OCI-LY7 (cell line): ENCODE data around the gene NUP188. TPM values are rescaled to one million over a fixed set of nuclear protein-coding genes. Genes with fewer than 3 reads are reported as not detected.

ENCODE experiments used
- BruUV-seq: library from RNA; stranded (reverse); fragments of 400-500 nt; replicated peaks from 2 replicates; lab custom pipeline; 2021; lab: Mats Ljungman, UMichigan
- CTCF ChIA-PET: fragments of 300-600 bp; sonication (Branson Sonifier 250); formaldehyde crosslinking; loops from one replicate; lab custom pipeline; 2022; ENCODE audit warnings: antibody characterized with exemption; ENCODE audit not compliant: unreplicated experiment; lab: Charles Lee
- POLR2A ChIA-PET: fragments of 300-600 bp; sonication (Branson Sonifier 250); formaldehyde crosslinking; loops from one replicate; lab custom pipeline; 2022; ENCODE audit warnings: antibody characterized with exemption; lab: Charles Lee
- DNase-seq: peaks from one replicate; pipeline ENCODE4 v3.0.0-alpha.2; 2015; ENCODE audit warnings: low spot score
- H2AFZ ChIP-seq: fragments of 200-600 bp; sonication (generic), shearing (Covaris generic); 2 replicates; pipeline ENCODE4 v1.6.1; 2014; ENCODE audit warnings: mild to moderate bottlenecking, antibody characterized with exemption, low read length, moderate library complexity
- H3K27ac ChIP-seq: fragments of 200-600 bp; sonication (generic); 2 replicates; pipeline ENCODE4 v1.5.1; 2014; ENCODE audit warnings: mixed run types, low read depth, mild to moderate bottlenecking, moderate library complexity, low read length, inconsistent platforms; ENCODE audit not compliant: poor library complexity, severe bottlenecking
- H3K36me3 ChIP-seq: fragments of 200-600 bp; sonication (generic); 2 replicates; pipeline ENCODE4 v1.6.1; 2014; ENCODE audit warnings: mild to moderate bottlenecking, antibody characterized with exemption, low read length, moderate library complexity, mixed read lengths; ENCODE audit not compliant: insufficient read depth
- H3K4me1 ChIP-seq: fragments of 200-600 bp; sonication (generic); 2 replicates; pipeline ENCODE4 v1.5.1; 2014; ENCODE audit warnings: mild to moderate bottlenecking, low read length; ENCODE audit not compliant: insufficient read depth, poor library complexity, severe bottlenecking
- H3K4me2 ChIP-seq: fragments of 200-600 bp; sonication (generic); 2 replicates; pipeline ENCODE4 v1.6.1; 2014; ENCODE audit warnings: mild to moderate bottlenecking, low read length
- H3K4me3 ChIP-seq: fragments of 200-600 bp; sonication (generic); 2 replicates; pipeline ENCODE4 v1.5.1; 2014; ENCODE audit warnings: mild to moderate bottlenecking, low read depth, low read length; ENCODE audit not compliant: poor library complexity, severe bottlenecking
- H3K79me2 ChIP-seq: fragments of 200-600 bp; sonication (generic); 2 replicates; pipeline ENCODE4 v1.6.1; 2016; ENCODE audit warnings: low read depth, mild to moderate bottlenecking, low read length, moderate library complexity, mixed read lengths; ENCODE audit not compliant: insufficient read depth
- H3K9me2 ChIP-seq: fragments of 200-600 bp; sonication (generic); 2 replicates; pipeline ENCODE4 v1.6.1; 2016; ENCODE audit warnings: mild to moderate bottlenecking, low read length, mixed read lengths; ENCODE audit not compliant: insufficient read depth
- H3K9me3 ChIP-seq: fragments of 200-600 bp; sonication (generic); 2 replicates; pipeline ENCODE4 v1.6.1; 2014; ENCODE audit warnings: mild to moderate bottlenecking, mixed run types, low read length, mixed read lengths
- H4K20me1 ChIP-seq: fragments of 200-600 bp; sonication (generic); 2 replicates; pipeline ENCODE4 v1.6.1; 2014; ENCODE audit warnings: mild to moderate bottlenecking, antibody characterized with exemption, low read length, moderate library complexity, mixed read lengths; ENCODE audit not compliant: insufficient read depth
- EZH2phosphoT487 ChIP-seq: fragments of 200-600 bp; sonication (generic); IDR thresholded peaks from 2 replicates; pipeline ENCODE4 v1.6.1; 2018; ENCODE audit warnings: low read depth, borderline replicate concordance, mild to moderate bottlenecking, mixed run types, antibody characterized with exemption, low read length, moderate library complexity, mixed read lengths
- intact Hi-C: fragments of 100-400 bp; cut with micrococcal nuclease; formaldehyde crosslinking; loops from one replicate; pipeline ENCODE4 v1.10.0; 2022; ENCODE audit not compliant: unreplicated experiment
- total RNA-seq, 2 experiments: library from RNA; depleted of rRNA in 1 of 2; stranded (reverse); fragments of >200 nt in 1 of 2; shearing (Covaris generic) in 1 of 2; gene quantifications; 2 replicates each; pipeline ENCODE4 v1.2.3, GENCODE V29; 2014 to 2022
- TF ChIP-seq, protein P1 (sequence below): fragments of 200-600 bp; sonication (generic); conservative IDR thresholded peaks from 2 replicates; pipeline ENCODE4 v1.5.1; 2014; ENCODE audit warnings: mild to moderate bottlenecking, antibody characterized with exemption, low read length, moderate library complexity, mixed read lengths

The NUP188 gene
- total RNA-seq, 2 experiments from 2014 or later, result 73.6 to 83.8 TPM

DNA sequence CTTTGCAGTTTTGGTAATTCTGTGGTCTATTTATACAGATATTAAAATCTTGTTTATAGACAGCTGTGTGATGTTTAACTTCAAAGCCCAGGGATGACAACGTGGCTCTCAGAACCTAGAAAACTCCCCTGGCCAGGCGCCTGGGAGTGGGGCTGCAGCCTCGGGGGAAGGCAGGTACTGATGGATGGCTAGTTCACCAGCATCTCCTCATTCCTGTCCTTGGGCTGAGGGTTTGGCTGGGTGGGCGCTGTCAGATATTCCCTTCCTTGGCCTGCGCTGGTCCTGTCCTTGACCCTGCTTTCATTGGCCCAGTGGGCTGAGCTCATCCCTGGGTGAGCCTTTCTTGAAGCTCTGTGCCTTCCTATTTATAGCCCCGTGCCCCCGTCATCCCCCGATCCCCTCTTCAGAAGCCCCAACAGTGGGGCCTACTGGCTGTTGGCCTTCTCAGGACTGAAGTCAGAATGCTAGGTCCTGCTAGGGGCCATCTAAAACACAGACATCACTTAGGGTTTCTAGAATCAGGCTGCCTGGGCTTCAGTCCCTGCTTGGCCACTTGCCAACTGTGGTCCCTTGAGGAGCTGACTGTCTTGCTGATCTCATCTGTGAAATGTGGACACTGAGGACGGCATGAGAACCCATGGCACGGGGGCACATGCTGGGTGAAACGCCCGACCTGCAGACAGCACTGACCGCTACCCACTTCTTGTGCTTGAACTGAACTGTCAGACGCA is 59.7 kb downstream of the NUP188 start:
- H3K9me2 ChIP-seq, result no peaks in the 10 kb centered on the region
- no peaks in the 10 kb centered on the region for H4K20me1 ChIP-seq
- ChIA-PET CTCF (no interaction called here), POLR2A (interaction anchor here (0.6 kb wide), 1 partner anchor 26 kb away, joined by 3 read pairs; no protein-coding TSS in a partner anchor)
- no TSS peak for BruUV-seq
- no peak overlapping the region for H3K4me3 ChIP-seq
- no peak overlapping the region for H3K4me2 ChIP-seq
- no peaks in the 10 kb centered on the region for H3K9me3 ChIP-seq
- intact Hi-C loops, result loop anchor here (5.0 kb wide), 1 partner anchor 145 kb away; no protein-coding TSS in a partner anchor
- H3K27ac ChIP-seq, result no peak overlapping the region
- TF ChIP-seq EZH2phosphoT487, result no peak
- TF ChIP-seq, protein P1, sequence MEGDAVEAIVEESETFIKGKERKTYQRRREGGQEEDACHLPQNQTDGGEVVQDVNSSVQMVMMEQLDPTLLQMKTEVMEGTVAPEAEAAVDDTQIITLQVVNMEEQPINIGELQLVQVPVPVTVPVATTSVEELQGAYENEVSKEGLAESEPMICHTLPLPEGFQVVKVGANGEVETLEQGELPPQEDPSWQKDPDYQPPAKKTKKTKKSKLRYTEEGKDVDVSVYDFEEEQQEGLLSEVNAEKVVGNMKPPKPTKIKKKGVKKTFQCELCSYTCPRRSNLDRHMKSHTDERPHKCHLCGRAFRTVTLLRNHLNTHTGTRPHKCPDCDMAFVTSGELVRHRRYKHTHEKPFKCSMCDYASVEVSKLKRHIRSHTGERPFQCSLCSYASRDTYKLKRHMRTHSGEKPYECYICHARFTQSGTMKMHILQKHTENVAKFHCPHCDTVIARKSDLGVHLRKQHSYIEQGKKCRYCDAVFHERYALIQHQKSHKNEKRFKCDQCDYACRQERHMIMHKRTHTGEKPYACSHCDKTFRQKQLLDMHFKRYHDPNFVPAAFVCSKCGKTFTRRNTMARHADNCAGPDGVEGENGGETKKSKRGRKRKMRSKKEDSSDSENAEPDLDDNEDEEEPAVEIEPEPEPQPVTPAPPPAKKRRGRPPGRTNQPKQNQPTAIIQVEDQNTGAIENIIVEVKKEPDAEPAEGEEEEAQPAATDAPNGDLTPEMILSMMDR, result peak; percentile 67
- no peak for DNase-seq
- no peak overlapping the region for H2AFZ ChIP-seq
- H3K4me1 ChIP-seq, result no peaks in the 10 kb centered on the region
- H3K36me3 ChIP-seq, result peaks cover 71% of the 10 kb centered on the region
- no peaks in the 10 kb centered on the region for H3K79me2 ChIP-seq

DNA sequence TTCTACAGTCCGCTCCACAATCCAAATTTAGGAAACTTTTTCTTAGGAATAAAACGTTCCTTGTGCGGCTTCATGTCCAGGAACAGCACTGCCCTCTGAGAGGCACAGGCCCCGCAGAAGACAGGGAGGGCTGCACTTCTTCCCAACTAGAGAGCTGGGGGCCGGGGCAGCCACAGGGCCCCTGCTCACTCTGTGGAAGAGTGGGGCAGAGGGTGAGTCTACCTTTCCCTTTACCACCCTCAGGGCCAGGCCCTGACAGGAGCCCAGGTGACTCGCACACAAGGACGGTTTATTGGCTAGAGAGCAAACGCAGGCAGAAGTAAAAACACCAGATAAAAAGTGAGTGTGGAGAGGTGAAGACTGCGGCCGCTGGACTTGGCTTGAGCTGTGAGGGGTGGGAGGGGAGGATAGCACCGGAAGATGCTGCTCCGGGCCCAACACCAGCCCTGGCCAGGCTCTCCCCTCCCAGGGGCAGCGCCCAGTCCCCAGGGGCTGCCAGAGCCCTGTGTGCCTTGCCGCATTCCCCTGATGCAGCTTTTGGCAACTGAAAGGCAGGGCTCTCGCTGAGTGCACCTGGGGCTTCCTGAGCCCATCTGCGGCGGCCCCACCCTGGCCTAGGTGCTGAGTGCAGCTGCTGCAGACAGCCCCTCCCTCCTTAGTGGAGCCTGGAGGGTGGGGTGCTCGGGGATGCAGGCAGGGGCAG is 60.4 kb downstream of the NUP188 start:
- H3K36me3 ChIP-seq, result peaks cover 64% of the 10 kb centered on the region
- BruUV-seq, result no TSS peak
- H2AFZ ChIP-seq, result no peak overlapping the region
- H3K4me3 ChIP-seq, result no peak overlapping the region
- no peaks in the 10 kb centered on the region for H4K20me1 ChIP-seq
- H3K4me1 ChIP-seq, result no peaks in the 10 kb centered on the region
- H3K9me3 ChIP-seq, result no peaks in the 10 kb centered on the region
- H3K27ac ChIP-seq, result no peak overlapping the region
- DNase-seq, result no peak
- intact Hi-C loops, result loop anchor here (5.0 kb wide), 1 partner anchor 146 kb away; no protein-coding TSS in a partner anchor
- H3K9me2 ChIP-seq, result no peaks in the 10 kb centered on the region
- H3K4me2 ChIP-seq, result no peak overlapping the region
- POLR2A ChIA-PET, result interaction anchor here (0.5 kb wide), 1 partner anchor 12 kb away, joined by 3 read pairs; no protein-coding TSS in a partner anchor
- H3K79me2 ChIP-seq, result no peaks in the 10 kb centered on the region
- TF ChIP-seq, protein P1, result no peak
- no peak for TF ChIP-seq EZH2phosphoT487
- CTCF ChIA-PET, result interaction anchor here (0.6 kb wide), 1 partner anchor 493 kb away, joined by 4 read pairs; no protein-coding TSS in a partner anchor
